Measurements from ENCODE around the gene TGFBR3.

- TF ChIP-seq POLR2A (IDR thresholded peaks at IDR 0.05; ENCODE audit: low read depth, low read length) (no peak), RAD21 (IDR thresholded peaks at IDR 0.05; ENCODE audit: low read length) (no peak), CEBPB (IDR thresholded peaks at IDR 0.05; ENCODE audit: low read depth, low read length) (no peak), ELK1 (IDR thresholded peaks at IDR 0.05; ENCODE audit: borderline replicate concordance, low read depth, low read length) (no peak), FOS (IDR thresholded peaks at IDR 0.05; ENCODE audit: low read depth, low read length) (no peak), SMC3 (IDR thresholded peaks at IDR 0.05; ENCODE audit: low read depth, low read length) (no peak), MXI1 (IDR thresholded peaks at IDR 0.05; ENCODE audit: borderline replicate concordance, low read depth, low read length) (no peak)
- TF ChIP-seq, protein P1, sequence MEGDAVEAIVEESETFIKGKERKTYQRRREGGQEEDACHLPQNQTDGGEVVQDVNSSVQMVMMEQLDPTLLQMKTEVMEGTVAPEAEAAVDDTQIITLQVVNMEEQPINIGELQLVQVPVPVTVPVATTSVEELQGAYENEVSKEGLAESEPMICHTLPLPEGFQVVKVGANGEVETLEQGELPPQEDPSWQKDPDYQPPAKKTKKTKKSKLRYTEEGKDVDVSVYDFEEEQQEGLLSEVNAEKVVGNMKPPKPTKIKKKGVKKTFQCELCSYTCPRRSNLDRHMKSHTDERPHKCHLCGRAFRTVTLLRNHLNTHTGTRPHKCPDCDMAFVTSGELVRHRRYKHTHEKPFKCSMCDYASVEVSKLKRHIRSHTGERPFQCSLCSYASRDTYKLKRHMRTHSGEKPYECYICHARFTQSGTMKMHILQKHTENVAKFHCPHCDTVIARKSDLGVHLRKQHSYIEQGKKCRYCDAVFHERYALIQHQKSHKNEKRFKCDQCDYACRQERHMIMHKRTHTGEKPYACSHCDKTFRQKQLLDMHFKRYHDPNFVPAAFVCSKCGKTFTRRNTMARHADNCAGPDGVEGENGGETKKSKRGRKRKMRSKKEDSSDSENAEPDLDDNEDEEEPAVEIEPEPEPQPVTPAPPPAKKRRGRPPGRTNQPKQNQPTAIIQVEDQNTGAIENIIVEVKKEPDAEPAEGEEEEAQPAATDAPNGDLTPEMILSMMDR (conservative IDR thresholded peaks at IDR 0.05; ENCODE audit: low read depth, low read length), result no peak
Measured at GRCh38 chr1:91889717-91890459, 3.9 kb upstream of the TGFBR3 start.
